GM12892 (cell line): Measurements from ENCODE around the gene GJA8.

Experiments used
- POLR2A ChIP-seq: IDR thresholded peaks from 2 replicates; pipeline ENCODE4 v1.6.1; 2011; ENCODE audit warnings: low read depth, low read length, control low read depth
- POLR2AphosphoS5 ChIP-seq: IDR thresholded peaks from 2 replicates; pipeline ENCODE4 v1.6.1; 2011; ENCODE audit warnings: low read depth, low read length, control low read depth
- TAF1 ChIP-seq: IDR thresholded peaks from 2 replicates; pipeline ENCODE4 v1.6.1; 2011; ENCODE audit warnings: low read depth, mild to moderate bottlenecking, control low read depth, low read length, borderline replicate concordance

DNA sequence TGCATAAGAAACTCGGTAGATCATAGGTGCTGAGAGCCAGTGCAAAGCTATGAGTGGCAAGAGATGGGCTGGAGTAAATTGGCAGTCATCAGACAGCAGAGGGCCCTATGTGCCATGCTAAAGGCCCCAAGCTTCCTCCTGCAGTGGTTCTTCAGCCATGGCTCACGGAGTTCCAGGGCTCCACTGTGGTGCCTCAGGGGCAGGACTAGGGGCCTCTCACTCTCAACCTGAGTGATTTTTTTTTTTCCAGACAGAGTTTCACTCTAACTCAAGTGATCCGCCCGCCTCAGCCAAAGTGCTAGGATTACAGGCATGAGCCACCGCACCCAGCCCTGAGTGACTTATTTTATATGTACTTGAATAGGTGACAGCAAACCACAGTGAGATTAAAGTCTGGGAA lies 10.4 kb upstream of the GJA8 start:
- no peak for TF ChIP-seq POLR2AphosphoS5
- TF ChIP-seq POLR2A = no peak
- TF ChIP-seq TAF1 = no peak
